Upper lobe of right lung (tissue), 1 donor: ENCODE results near the gene MBD2. TPM values are rescaled to one million over a fixed set of nuclear protein-coding genes. Genes with fewer than 3 reads are reported as not detected.

Experiments
- ATAC-seq: fragments of 200-7000 bp; cut with Tn5 transposase; one replicate; pipeline ENCODE4 v1.9.1; 2020; ENCODE audit warnings: mild to moderate bottlenecking, moderate library complexity
- DNase-seq: peaks from one replicate; pipeline ENCODE4 v3.0.0-alpha.2; 2020
- H3K27ac ChIP-seq: fragments of 200-600 bp; one replicate; pipeline ENCODE4 v1.8.0; 2022
- H3K27me3 ChIP-seq: fragments of 200-600 bp; one replicate; pipeline ENCODE4 v1.8.0; 2022; ENCODE audit warnings: mild to moderate bottlenecking
- H3K36me3 ChIP-seq: fragments of 200-600 bp; one replicate; pipeline ENCODE4 v1.8.0; 2022
- H3K4me1 ChIP-seq: fragments of 200-600 bp; one replicate; pipeline ENCODE4 v1.8.0; 2022
- H3K4me3 ChIP-seq: fragments of 200-600 bp; one replicate; pipeline ENCODE4 v1.8.0; 2022; ENCODE audit warnings: mild to moderate bottlenecking
- H3K9me3 ChIP-seq: fragments of 200-600 bp; one replicate; pipeline ENCODE4 v1.8.0; 2022
- intact Hi-C: fragments of 100-400 bp; cut with DNase I; formaldehyde crosslinking; loops from one replicate; pipeline ENCODE4 v1.11.0; 2022
- total RNA-seq: library from RNA; stranded (reverse); fragmentation: NEBNext Ultra II Directional; extraction: Animal tissue kit (Norgen Biotek cat#: 25700); gene quantifications from one replicate; pipeline ENCODE4 v1.2.1, GENCODE V29; 2021
- TF ChIP-seq, protein P1 (sequence below): fragments of 200-600 bp; IDR thresholded peaks from one replicate; pipeline ENCODE4 v1.8.0; 2022; ENCODE audit warnings: antibody characterized with exemption
- donor health status: DM: no; HTN: yes; CAD: no; lungs with severe emphysema.

The MBD2 gene
- total RNA-seq, 1 donor from 2014 or later, result 78.4 TPM

DNA sequence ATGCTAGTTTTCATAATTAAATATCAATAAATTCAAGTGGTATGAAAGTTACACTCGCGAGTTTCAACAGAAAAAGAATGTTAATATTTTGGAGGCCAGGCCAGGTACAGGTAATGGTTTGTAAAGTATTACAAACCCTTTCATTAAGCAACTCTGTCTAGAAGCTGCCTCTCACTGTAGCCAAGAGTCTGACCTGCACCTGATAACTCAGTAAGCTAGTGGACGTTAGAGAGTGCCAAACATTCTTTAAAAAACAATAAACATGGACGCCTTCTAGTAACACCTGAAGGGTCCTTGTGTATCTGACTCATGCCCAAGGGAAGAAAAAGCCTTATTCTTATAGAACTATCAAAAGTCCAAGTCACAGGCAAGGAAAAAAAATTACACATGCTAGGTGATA is 70.2 kb downstream of the MBD2 start:
- H3K36me3 ChIP-seq, result peaks cover 79% of the 10 kb centered on the region
- no peaks in the 10 kb centered on the region for H3K9me3 ChIP-seq
- H3K4me3 ChIP-seq, result no peak overlapping the region
- H3K27me3 ChIP-seq, result no peaks in the 10 kb centered on the region
- no peaks in the 10 kb centered on the region for H3K4me1 ChIP-seq
- no peak for DNase-seq
- H3K27ac ChIP-seq, result no peak overlapping the region
- intact Hi-C loops, result no loop called here
- TF ChIP-seq, protein P1, sequence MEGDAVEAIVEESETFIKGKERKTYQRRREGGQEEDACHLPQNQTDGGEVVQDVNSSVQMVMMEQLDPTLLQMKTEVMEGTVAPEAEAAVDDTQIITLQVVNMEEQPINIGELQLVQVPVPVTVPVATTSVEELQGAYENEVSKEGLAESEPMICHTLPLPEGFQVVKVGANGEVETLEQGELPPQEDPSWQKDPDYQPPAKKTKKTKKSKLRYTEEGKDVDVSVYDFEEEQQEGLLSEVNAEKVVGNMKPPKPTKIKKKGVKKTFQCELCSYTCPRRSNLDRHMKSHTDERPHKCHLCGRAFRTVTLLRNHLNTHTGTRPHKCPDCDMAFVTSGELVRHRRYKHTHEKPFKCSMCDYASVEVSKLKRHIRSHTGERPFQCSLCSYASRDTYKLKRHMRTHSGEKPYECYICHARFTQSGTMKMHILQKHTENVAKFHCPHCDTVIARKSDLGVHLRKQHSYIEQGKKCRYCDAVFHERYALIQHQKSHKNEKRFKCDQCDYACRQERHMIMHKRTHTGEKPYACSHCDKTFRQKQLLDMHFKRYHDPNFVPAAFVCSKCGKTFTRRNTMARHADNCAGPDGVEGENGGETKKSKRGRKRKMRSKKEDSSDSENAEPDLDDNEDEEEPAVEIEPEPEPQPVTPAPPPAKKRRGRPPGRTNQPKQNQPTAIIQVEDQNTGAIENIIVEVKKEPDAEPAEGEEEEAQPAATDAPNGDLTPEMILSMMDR, result no peak
- peak; percentile 78 for ATAC-seq

DNA sequence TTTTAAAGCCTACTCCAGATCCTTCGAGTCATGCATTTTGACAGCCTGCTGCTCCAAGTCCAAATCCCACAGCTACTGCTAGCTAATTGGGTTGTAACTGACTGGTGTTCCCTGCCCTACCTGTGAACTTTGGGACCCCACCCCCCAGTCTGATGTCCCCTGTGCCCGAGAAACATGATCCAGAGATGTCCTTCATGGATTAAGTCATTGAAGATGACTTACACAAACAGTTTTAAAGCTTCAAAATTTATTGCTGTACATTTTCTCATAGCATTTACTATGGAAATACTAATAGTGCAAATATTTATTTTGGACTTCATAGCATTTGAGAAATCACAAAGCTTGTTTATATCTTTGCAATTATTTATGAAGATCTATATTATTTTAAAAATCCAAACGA is 73.1 kb downstream of the MBD2 start:
- peaks cover 51% of the 10 kb centered on the region for H3K36me3 ChIP-seq
- no peaks in the 10 kb centered on the region for H3K4me1 ChIP-seq
- TF ChIP-seq, protein P1, result no peak
- H3K27me3 ChIP-seq, result no peaks in the 10 kb centered on the region
- intact Hi-C loops, result no loop called here
- ATAC-seq (no peak), DNase-seq (no peak)
- H3K4me3 ChIP-seq, result no peak overlapping the region
- no peak overlapping the region for H3K27ac ChIP-seq
- no peaks in the 10 kb centered on the region for H3K9me3 ChIP-seq

DNA sequence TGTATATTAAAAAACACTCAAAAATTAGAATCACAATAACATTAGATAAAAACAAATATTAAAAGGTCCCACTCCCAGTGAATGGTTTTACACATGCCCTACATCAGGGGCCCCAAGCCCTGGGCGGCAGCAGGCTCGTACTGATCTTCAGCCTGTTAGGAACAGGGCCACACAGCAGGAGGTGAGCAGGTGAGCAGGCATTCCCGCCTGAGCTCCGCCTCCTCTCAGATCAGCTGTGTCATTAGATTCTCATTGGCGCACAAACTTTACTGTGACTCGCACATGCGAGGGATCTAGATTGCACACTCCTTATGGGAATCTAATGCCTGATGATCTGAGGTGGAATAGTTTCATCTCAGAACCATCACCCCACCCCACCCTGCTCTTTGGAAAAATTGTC is 74.2 kb downstream of the MBD2 start:
- H3K27ac ChIP-seq, result no peak overlapping the region
- H3K9me3 ChIP-seq, result no peaks in the 10 kb centered on the region

DNA sequence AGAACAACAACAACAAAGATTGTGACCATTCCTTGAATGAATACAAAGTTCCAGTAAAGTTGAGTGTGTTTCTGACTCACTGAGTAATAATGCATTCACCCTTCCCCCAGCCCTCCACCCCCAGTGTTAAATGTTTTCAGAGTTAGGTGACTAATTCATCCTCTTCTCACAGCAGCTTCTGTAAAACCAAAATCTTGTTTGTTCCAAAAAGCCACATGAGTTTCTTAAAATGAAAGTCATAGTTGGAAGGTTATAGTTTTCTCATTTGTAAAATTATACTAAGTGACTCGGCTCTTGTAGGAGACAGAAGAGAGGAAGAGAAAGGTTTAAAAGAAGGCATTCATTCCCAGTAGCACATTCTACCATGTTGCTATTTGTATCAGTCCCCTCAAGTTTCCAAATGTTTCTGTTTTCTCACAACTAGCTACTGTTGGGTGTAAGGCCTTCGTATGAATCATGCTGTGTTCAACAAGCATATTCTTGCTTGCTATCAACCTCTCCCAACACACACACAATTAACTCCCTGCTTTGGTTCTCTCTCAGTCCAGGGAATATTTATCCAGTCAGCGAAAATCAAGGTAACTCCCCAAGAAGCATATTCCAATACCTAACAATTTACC is 75.3 kb downstream of the MBD2 start:
- Histone ChIP-seq H3K27ac (no peak overlapping the region), H3K9me3 (no peaks in the 10 kb centered on the region), H3K4me3 (no peak overlapping the region), H3K4me1 (no peaks in the 10 kb centered on the region), H3K27me3 (no peaks in the 10 kb centered on the region), H3K36me3 (peaks cover 29% of the 10 kb centered on the region)
- intact Hi-C loops, result no loop called here
- DNase-seq (no peak), ATAC-seq (peak; percentile 60)
- TF ChIP-seq, protein P1, result no peak

More for the DNA sequence above, 74.2 kb downstream of the MBD2 start:
- Histone ChIP-seq H3K27me3 (no peaks in the 10 kb centered on the region), H3K36me3 (peaks cover 39% of the 10 kb centered on the region), H3K4me1 (no peaks in the 10 kb centered on the region), H3K4me3 (no peak overlapping the region)
- TF ChIP-seq, protein P1, result no peak
- no peak for DNase-seq
- no peak for ATAC-seq
- intact Hi-C loops, result no loop called here

DNA sequence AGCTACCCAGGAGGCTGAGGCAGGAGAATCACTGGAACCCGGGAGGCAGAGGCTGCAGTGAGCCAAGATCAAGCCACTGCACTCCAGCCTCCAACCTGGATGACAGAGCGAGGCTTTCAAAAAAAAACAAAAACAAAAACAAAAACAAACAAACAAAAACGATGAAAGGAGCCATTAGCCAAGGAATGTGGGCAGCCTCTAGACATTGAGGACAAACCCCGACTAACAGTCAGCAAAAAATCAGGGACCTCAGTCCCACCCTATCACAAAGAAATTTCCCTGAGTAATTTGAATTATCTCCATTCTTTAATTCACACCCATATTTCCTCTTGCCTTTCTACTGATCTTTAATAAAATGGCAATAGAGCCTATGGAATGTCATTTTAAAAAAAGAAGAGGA is 75.8 kb downstream of the MBD2 start:
- no peak overlapping the region for H3K4me3 ChIP-seq
- H3K9me3 ChIP-seq, result no peaks in the 10 kb centered on the region
- TF ChIP-seq, protein P1, result no peak
- H3K27ac ChIP-seq, result no peak overlapping the region
- H3K27me3 ChIP-seq, result no peaks in the 10 kb centered on the region
- peaks cover 24% of the 10 kb centered on the region for H3K36me3 ChIP-seq
- ATAC-seq (no peak), DNase-seq (no peak)
- no peaks in the 10 kb centered on the region for H3K4me1 ChIP-seq
- intact Hi-C loops, result no loop called here

DNA sequence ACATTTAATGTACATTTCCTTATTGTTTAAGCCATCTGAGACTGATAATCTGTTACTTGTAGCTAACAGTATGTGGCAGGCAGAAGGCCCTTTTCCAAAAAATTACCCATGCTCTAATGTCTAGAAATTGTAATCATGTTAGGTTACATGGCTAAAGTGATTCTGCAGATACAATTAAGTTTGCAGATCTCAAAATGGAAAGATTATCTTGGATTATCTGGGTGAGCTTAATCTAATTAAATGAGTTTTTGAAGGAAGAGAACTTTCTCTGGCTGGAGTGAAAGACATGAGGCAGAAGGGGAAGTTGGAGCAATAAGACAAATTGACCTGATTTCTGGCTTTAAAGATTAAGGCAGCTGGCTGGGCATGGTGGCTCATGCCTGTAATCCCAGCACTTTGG is 76.3 kb downstream of the MBD2 start:
- DNase-seq, result no peak
- no peaks in the 10 kb centered on the region for H3K27me3 ChIP-seq
- H3K4me1 ChIP-seq, result no peaks in the 10 kb centered on the region
- H3K36me3 ChIP-seq, result peaks cover 18% of the 10 kb centered on the region
- TF ChIP-seq, protein P1, result no peak
- H3K4me3 ChIP-seq, result no peak overlapping the region
- intact Hi-C loops, result no loop called here
- H3K27ac ChIP-seq, result no peak overlapping the region
- no peak for ATAC-seq
- no peaks in the 10 kb centered on the region for H3K9me3 ChIP-seq
